Ascending aorta (tissue), 2 donors: Measurements from ENCODE around the gene SMARCA4. TPM values are rescaled to one million over a fixed set of nuclear protein-coding genes. Genes with fewer than 3 reads are reported as not detected.

Source experiments
- DNase-seq, 2 donors: peaks; one replicate each; pipeline ENCODE4 v3.0.0-alpha.2; 2019; ENCODE audit warnings: low spot score in 2 of 2
- H3K27ac ChIP-seq, 2 donors: fragments of 200-600 bp; sonication (generic); one replicate each; pipeline ENCODE4 v1.5.1; 2016 to 2017; ENCODE audit warnings: mild to moderate bottlenecking in 1 of 2
- H3K27me3 ChIP-seq: fragments of 200-600 bp; sonication (generic); one replicate; pipeline ENCODE4 v1.5.1; 2017
- H3K36me3 ChIP-seq, 2 donors: fragments of 200-600 bp; sonication (generic); one replicate each; pipeline ENCODE4 v1.5.1; 2016
- H3K4me1 ChIP-seq, 2 donors: fragments of 200-600 bp; sonication (generic); one replicate each; pipeline ENCODE4 v1.5.1; 2016 to 2017; ENCODE audit warnings: mild to moderate bottlenecking in 1 of 2
- H3K4me3 ChIP-seq, 2 donors: fragments of 200-600 bp; sonication (generic); one replicate each; pipeline ENCODE4 v1.5.1; 2016 to 2017; ENCODE audit warnings: mild to moderate bottlenecking in 1 of 2
- H3K9me3 ChIP-seq, 2 donors: fragments of 200-600 bp; sonication (generic); one replicate each; pipeline ENCODE4 v1.5.1; 2016
- CTCF ChIP-seq, 3 experiments: fragments of 200-600 bp in 2 of 3; fragments of 450-650 bp in 1 of 3; sonication (generic) in 2 of 3; IDR thresholded peaks; one replicate each; pipeline ENCODE4 v1.5.1; 2016 to 2019; ENCODE audit warnings: antibody characterized with exemption in 3 of 3, mild to moderate bottlenecking in 1 of 3, moderate library complexity in 1 of 3
- intact Hi-C: fragments of 100-400 bp; cut with DNase I; formaldehyde crosslinking; loops from one replicate; pipeline ENCODE4 v1.15.1; 2023
- total RNA-seq: library from RNA; depleted of rRNA; stranded (reverse); fragments of >200 nt; gene quantifications from one replicate; pipeline ENCODE4 v1.1.0, GENCODE V29; 2016

SMARCA4 gene
- total RNA-seq, 1 donor from 2014 or later: 89.5 TPM

- Histone ChIP-seq H3K27ac (no peak overlapping the region), H3K9me3 (no peaks in the 10 kb centered on the region), H3K36me3 (peaks cover 18 to 40% of the 10 kb centered on the region in 2 donors), H3K27me3 (no peaks in the 10 kb centered on the region), H3K4me3 (no peak overlapping the region), H3K4me1 (no peaks in the 10 kb centered on the region)
- intact Hi-C loops: no loop called here
- no peak for TF ChIP-seq CTCF (IDR thresholded peaks at IDR 0.05)
- no peak for DNase-seq
Measured at GRCh38 chr19:11061952-11062351, 101.1 kb downstream of the SMARCA4 start.

GRCh38 chr19:11063434-11063833, 102.6 kb downstream of the SMARCA4 start:
- peaks cover 16 to 40% of the 10 kb centered on the region in 2 donors for H3K36me3 ChIP-seq
- no peak overlapping the region for H3K27ac ChIP-seq
- H3K4me3 ChIP-seq: no peak overlapping the region
- no peaks in the 10 kb centered on the region for H3K4me1 ChIP-seq
- TF ChIP-seq CTCF (IDR thresholded peaks at IDR 0.05): no peak
- intact Hi-C loops: no loop called here
- no peak for DNase-seq
- no peaks in the 10 kb centered on the region for H3K9me3 ChIP-seq
- no peaks in the 10 kb centered on the region for H3K27me3 ChIP-seq

- no peaks in the 10 kb centered on the region for H3K9me3 ChIP-seq
- no peak for DNase-seq
- no peak for TF ChIP-seq CTCF (IDR thresholded peaks at IDR 0.05)
- peaks cover 5 to 28% of the 10 kb centered on the region in 2 donors for H3K36me3 ChIP-seq
- H3K4me1 ChIP-seq: no peaks in the 10 kb centered on the region
- intact Hi-C loops: no loop called here
- H3K27me3 ChIP-seq: no peaks in the 10 kb centered on the region
- H3K4me3 ChIP-seq: no peak overlapping the region
- no peak overlapping the region for H3K27ac ChIP-seq
Measured at GRCh38 chr19:11064831-11065303, 104.0 kb downstream of the SMARCA4 start.

- Histone ChIP-seq H3K9me3 (no peaks in the 10 kb centered on the region), H3K27ac (no peak overlapping the region), H3K4me1 (no peaks in the 10 kb centered on the region), H3K27me3 (no peaks in the 10 kb centered on the region), H3K4me3 (no peak overlapping the region), H3K36me3 (peaks cover 0 to 18% of the 10 kb centered on the region in 2 donors)
- no peak for TF ChIP-seq CTCF (IDR thresholded peaks at IDR 0.05)
- intact Hi-C loops: no loop called here
- no peak for DNase-seq
Measured at GRCh38 chr19:11066326-11066725, 105.5 kb downstream of the SMARCA4 start.

GRCh38 chr19:11067356-11068113, 106.7 kb downstream of the SMARCA4 start:
- no peak for TF ChIP-seq CTCF (IDR thresholded peaks at IDR 0.05)
- intact Hi-C loops: no loop called here
- DNase-seq: no peak
- Histone ChIP-seq H3K4me1 (no peaks in the 10 kb centered on the region), H3K4me3 (no peak overlapping the region), H3K27ac (no peak overlapping the region), H3K27me3 (no peaks in the 10 kb centered on the region), H3K9me3 (no peaks in the 10 kb centered on the region), H3K36me3 (peaks cover 0 to 13% of the 10 kb centered on the region in 2 donors)
